OCI-LY1 (cell line): ENCODE measurements around the gene ABTB2.

Experiments used
- H2AFZ ChIP-seq: fragments of 200-600 bp; sonication (generic), shearing (Covaris generic); 2 replicates; pipeline ENCODE4 v1.6.0; 2014; ENCODE audit warnings: antibody characterized with exemption, mild to moderate bottlenecking, low read length
- H3F3A ChIP-seq: fragments of 200-600 bp; sonication (generic), shearing (Covaris generic); 2 replicates; pipeline ENCODE4 v1.6.0; 2014; ENCODE audit warnings: mild to moderate bottlenecking, antibody characterized with exemption, low read length, moderate library complexity; ENCODE audit not compliant: insufficient read depth
- H3K27ac ChIP-seq: fragments of 200-600 bp; sonication (generic); 2 replicates; pipeline ENCODE4 v1.5.1; 2014; ENCODE audit warnings: low read length, mixed run types, mild to moderate bottlenecking, low read depth; ENCODE audit not compliant: poor library complexity, severe bottlenecking
- H3K27me3 ChIP-seq: fragments of 200-600 bp; sonication (generic); 2 replicates; pipeline ENCODE4 v1.6.0; 2014; ENCODE audit warnings: antibody characterized with exemption, mild to moderate bottlenecking, low read length, moderate library complexity; ENCODE audit not compliant: insufficient read depth
- H3K36me3 ChIP-seq: fragments of 200-600 bp; sonication (generic); 2 replicates; pipeline ENCODE4 v1.6.1; 2014; ENCODE audit warnings: mild to moderate bottlenecking, antibody characterized with exemption, low read length, moderate library complexity, mixed read lengths; ENCODE audit not compliant: insufficient read depth
- H3K4me1 ChIP-seq: fragments of 200-600 bp; sonication (generic); 2 replicates; pipeline ENCODE4 v1.5.1; 2014; ENCODE audit warnings: mild to moderate bottlenecking, low read length, moderate library complexity; ENCODE audit not compliant: insufficient read depth, severe bottlenecking
- H3K4me2 ChIP-seq: fragments of 200-600 bp; sonication (generic), shearing (Covaris generic); 2 replicates; pipeline ENCODE4 v1.6.1; 2014; ENCODE audit warnings: low read length
- H3K4me3 ChIP-seq: fragments of 200-600 bp; sonication (generic); 2 replicates; pipeline ENCODE4 v1.5.1; 2014; ENCODE audit warnings: low read length, low read depth, mild to moderate bottlenecking, mixed read lengths; ENCODE audit not compliant: poor library complexity, severe bottlenecking
- H3K79me2 ChIP-seq: fragments of 200-600 bp; shearing (Covaris generic); 2 replicates; pipeline ENCODE4 v1.6.1; 2016; ENCODE audit warnings: mixed run types, low read length, mixed read lengths; ENCODE audit not compliant: insufficient read depth
- H3K9ac ChIP-seq: fragments of 200-600 bp; sonication (generic), shearing (Covaris generic); 2 replicates; pipeline ENCODE4 v1.6.1; 2014; ENCODE audit warnings: mild to moderate bottlenecking, low read length, mixed read lengths
- H3K9me2 ChIP-seq: fragments of 200-600 bp; sonication (generic), shearing (Covaris generic); 2 replicates; pipeline ENCODE4 v1.6.1; 2014; ENCODE audit warnings: low read depth, mild to moderate bottlenecking, low read length, mixed read lengths
- H3K9me3 ChIP-seq: fragments of 200-600 bp; shearing (Covaris generic); 2 replicates; pipeline ENCODE4 v1.6.1; 2014; ENCODE audit warnings: low read length, mixed read lengths
- H4K20me1 ChIP-seq: fragments of 200-600 bp; sonication (generic), shearing (Covaris generic); 2 replicates; pipeline ENCODE4 v1.6.0; 2016; ENCODE audit warnings: mild to moderate bottlenecking, low read length; ENCODE audit not compliant: insufficient read depth
- EZH2 ChIP-seq: fragments of 200-600 bp; sonication (generic), shearing (Covaris generic); IDR thresholded peaks from 2 replicates; pipeline ENCODE4 v1.8.0; 2017; ENCODE audit warnings: borderline replicate concordance, mixed run types, mild to moderate bottlenecking, antibody characterized with exemption, low read length, moderate library complexity, mixed read lengths
- TF ChIP-seq, protein P1 (sequence below): fragments of 200-600 bp; sonication (generic), shearing (Covaris generic); IDR thresholded peaks from 2 replicates; pipeline ENCODE4 v1.5.1; 2017; ENCODE audit warnings: mild to moderate bottlenecking, antibody characterized with exemption, low read length, moderate library complexity, mixed read lengths

ABTB2 gene

DNA sequence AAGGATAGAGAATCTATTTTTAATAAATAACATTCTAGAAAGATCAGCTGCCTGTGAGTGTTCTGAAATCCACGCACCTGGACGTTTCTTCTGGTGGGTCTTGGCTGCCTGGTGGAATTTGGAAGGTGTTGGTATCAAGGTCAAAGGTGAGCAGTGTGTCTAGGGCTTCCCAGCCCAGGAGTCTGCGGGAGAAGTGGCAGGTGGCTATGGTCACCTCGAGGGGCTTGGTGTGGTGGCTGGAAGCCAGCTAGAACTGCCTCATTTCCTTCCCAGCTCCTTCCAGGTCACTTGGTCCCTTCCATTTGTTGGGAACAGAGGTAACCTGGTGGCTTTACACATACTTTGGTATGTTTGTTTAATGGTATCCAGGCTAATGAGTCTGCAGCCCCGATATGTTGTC lies 210.9 kb downstream of the ABTB2 start:
- Histone ChIP-seq H3K9ac (no peak overlapping the region), H2AFZ (no peak overlapping the region), H3K9me3 (no peaks in the 10 kb centered on the region), H3K4me1 (no peaks in the 10 kb centered on the region), H3K36me3 (peaks cover 97% of the 10 kb centered on the region), H3F3A (no peaks in the 10 kb centered on the region), H3K27me3 (no peaks in the 10 kb centered on the region), H3K4me2 (no peak overlapping the region), H4K20me1 (no peaks in the 10 kb centered on the region), H3K27ac (no peak overlapping the region), H3K4me3 (no peak overlapping the region), H3K79me2 (no peaks in the 10 kb centered on the region), H3K9me2 (no peaks in the 10 kb centered on the region)
- TF ChIP-seq, protein P1, sequence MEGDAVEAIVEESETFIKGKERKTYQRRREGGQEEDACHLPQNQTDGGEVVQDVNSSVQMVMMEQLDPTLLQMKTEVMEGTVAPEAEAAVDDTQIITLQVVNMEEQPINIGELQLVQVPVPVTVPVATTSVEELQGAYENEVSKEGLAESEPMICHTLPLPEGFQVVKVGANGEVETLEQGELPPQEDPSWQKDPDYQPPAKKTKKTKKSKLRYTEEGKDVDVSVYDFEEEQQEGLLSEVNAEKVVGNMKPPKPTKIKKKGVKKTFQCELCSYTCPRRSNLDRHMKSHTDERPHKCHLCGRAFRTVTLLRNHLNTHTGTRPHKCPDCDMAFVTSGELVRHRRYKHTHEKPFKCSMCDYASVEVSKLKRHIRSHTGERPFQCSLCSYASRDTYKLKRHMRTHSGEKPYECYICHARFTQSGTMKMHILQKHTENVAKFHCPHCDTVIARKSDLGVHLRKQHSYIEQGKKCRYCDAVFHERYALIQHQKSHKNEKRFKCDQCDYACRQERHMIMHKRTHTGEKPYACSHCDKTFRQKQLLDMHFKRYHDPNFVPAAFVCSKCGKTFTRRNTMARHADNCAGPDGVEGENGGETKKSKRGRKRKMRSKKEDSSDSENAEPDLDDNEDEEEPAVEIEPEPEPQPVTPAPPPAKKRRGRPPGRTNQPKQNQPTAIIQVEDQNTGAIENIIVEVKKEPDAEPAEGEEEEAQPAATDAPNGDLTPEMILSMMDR, result no peak

DNA sequence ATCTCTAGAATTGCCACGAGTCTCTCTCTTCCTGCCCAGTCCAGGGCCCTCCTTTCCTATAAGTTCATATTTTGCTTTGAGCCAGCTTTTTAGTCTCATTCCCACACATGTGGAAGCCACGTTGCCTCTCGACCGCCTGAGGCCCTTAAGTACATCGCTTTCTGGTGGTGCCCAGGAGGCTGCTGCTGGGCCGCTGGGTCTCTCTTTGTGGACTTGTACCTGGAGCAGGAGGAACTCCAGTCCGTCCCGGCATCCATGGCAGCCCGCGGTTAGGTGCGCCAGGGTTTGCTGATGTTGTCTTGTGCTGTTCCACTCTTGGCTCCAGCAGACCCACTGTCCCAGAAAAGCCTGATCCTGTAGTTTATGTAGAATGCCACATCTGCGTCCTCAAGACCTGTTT lies 211.4 kb downstream of the ABTB2 start:
- H3K79me2 ChIP-seq, result no peaks in the 10 kb centered on the region
- H3K4me1 ChIP-seq, result no peaks in the 10 kb centered on the region
- H3K4me3 ChIP-seq, result no peak overlapping the region
- H3K27ac ChIP-seq, result no peak overlapping the region
- no peaks in the 10 kb centered on the region for H3F3A ChIP-seq
- no peaks in the 10 kb centered on the region for H4K20me1 ChIP-seq
- H3K9me2 ChIP-seq, result no peaks in the 10 kb centered on the region
- H2AFZ ChIP-seq, result no peak overlapping the region
- no peak overlapping the region for H3K9ac ChIP-seq
- H3K36me3 ChIP-seq, result peaks cover 97% of the 10 kb centered on the region
- no peak for TF ChIP-seq EZH2
- TF ChIP-seq, protein P1, result no peak
- no peak overlapping the region for H3K4me2 ChIP-seq
- H3K27me3 ChIP-seq, result no peaks in the 10 kb centered on the region
- H3K9me3 ChIP-seq, result no peaks in the 10 kb centered on the region

DNA sequence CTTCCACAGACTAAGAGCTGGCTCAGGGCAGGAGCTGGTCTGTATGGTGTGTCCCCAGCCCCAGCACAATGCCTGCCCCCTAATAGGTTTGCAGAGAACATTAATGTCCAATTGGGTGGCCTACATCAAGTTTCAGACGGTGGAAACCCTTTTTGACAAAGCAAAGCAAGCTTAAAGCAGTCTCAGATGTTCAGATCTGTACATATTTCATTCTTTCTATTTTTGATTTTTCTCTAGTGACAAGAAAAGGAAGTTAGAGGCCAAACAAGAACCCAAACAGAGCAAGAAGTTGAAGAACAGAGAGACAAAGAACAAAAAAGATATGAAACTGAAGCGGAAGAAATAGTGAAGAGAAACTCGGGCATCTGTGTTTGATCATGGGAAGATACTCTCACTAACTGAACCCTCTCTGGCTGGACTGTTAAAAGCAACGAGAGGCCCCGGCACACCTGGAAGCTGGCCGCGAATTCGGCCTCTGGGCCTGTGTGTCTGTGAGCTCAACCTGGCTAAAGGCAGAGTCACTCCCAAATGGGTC lies 211.9 kb downstream of the ABTB2 start:
- H3K9me3 ChIP-seq, result no peaks in the 10 kb centered on the region
- no peak overlapping the region for H3K9ac ChIP-seq
- no peak overlapping the region for H3K4me3 ChIP-seq
- H4K20me1 ChIP-seq, result no peaks in the 10 kb centered on the region
- H3K27me3 ChIP-seq, result no peaks in the 10 kb centered on the region
- no peaks in the 10 kb centered on the region for H3F3A ChIP-seq
- H3K4me1 ChIP-seq, result no peaks in the 10 kb centered on the region
- H2AFZ ChIP-seq, result no peak overlapping the region
- H3K79me2 ChIP-seq, result no peaks in the 10 kb centered on the region
- no peak overlapping the region for H3K27ac ChIP-seq
- H3K36me3 ChIP-seq, result peaks cover 99% of the 10 kb centered on the region
- TF ChIP-seq EZH2, result no peak
- TF ChIP-seq, protein P1, result no peak
- H3K4me2 ChIP-seq, result no peak overlapping the region
- H3K9me2 ChIP-seq, result no peaks in the 10 kb centered on the region
